GM10847 (cell line): ENCODE measurements around the gene KCNIP4.

Experiments
- POLR2A ChIP-seq: IDR thresholded peaks from 2 replicates; pipeline ENCODE4 v1.6.1; 2011; ENCODE audit not compliant: insufficient read length; ENCODE audit errors: extremely low read depth

The KCNIP4 gene

DNA sequence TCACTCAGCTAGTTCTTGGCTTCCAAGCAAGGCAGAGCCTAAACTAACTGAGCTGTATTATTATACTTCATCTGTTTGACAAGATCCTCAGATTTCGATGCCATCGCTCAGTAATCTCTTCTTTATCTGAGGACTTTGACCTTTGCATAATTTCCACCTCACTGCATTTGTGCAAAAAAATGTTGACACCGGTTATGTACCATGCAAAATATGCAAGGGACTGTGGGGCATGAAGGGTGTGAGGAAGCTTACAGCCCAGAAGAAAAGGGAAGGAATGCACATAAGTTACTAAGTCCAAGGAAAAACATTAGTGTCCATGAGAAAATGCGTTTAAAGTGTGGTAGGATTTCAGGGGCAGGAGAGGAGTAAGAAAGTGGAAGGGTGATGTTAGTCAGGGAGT is 953.0 kb downstream of the KCNIP4 start:
- TF ChIP-seq POLR2A = no peak

GRCh38 chr4:20995015-20995414 is 953.6 kb downstream of the KCNIP4 start:
- no peak for TF ChIP-seq POLR2A

- TF ChIP-seq POLR2A = no peak
Measured at GRCh38 chr4:20992002-20992401, 956.6 kb downstream of the KCNIP4 start.

- no peak for TF ChIP-seq POLR2A
Measured at GRCh38 chr4:20987191-20987590, 961.4 kb downstream of the KCNIP4 start.

- no peak for TF ChIP-seq POLR2A
Measured at GRCh38 chr4:20984576-20984836, 964.1 kb downstream of the KCNIP4 start.

- no peak for TF ChIP-seq POLR2A
Measured at GRCh38 chr4:20983763-20984575, 964.6 kb downstream of the KCNIP4 start.

- TF ChIP-seq POLR2A = no peak
Measured at GRCh38 chr4:20982544-20982943, 966.0 kb downstream of the KCNIP4 start.

DNA sequence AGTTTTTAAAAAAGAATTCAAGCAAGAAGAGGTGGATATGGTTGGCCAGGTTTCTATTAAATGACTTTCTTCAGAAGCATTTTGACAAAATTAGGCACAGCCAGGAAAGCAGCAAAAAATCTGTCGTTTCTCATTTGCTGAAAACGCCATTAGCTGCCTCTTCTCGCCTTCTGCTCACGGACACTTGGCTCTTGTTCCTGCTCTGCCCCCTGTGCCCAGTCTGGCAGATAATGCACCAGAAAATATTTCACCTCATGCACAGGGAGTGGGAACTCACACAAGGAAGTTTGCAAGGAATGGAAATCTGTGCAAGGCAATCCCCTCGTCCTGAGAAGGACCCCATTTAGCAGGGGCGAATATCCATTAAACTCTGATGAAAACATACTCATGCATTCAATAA is 988.3 kb downstream of the KCNIP4 start:
- no peak for TF ChIP-seq POLR2A

GRCh38 chr4:20954541-20954940 is 994.0 kb downstream of the KCNIP4 start:
- no peak for TF ChIP-seq POLR2A

DNA sequence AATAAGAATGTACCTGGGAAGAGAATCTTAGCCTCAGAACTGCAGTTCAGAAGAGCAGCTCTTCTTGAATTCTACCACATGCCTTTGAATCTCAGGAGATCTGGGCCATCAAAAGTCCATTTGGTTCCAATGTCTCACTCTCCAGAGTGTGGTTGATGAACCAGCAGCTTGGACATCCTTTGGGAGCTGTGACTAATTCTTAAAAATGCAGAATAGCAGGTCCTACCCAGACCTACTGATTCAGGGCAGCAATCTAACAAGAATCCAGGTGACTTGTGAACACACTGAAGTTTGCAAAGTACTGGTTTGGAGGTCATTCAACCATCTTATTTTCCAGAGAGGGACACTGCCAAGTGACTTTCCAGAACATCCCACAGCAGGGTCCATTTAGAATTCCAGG is 1003.6 kb downstream of the KCNIP4 start:
- no peak for TF ChIP-seq POLR2A

GRCh38 chr4:20944451-20944850 is 1004.1 kb downstream of the KCNIP4 start:
- TF ChIP-seq POLR2A = no peak

- TF ChIP-seq POLR2A = no peak
Measured at GRCh38 chr4:20938204-20938603, 1010.4 kb downstream of the KCNIP4 start.

GRCh38 chr4:20926529-20926928 is 1022.0 kb downstream of the KCNIP4 start:
- TF ChIP-seq POLR2A = no peak

- TF ChIP-seq POLR2A = no peak
Measured at GRCh38 chr4:20925176-20925575, 1023.4 kb downstream of the KCNIP4 start.

DNA sequence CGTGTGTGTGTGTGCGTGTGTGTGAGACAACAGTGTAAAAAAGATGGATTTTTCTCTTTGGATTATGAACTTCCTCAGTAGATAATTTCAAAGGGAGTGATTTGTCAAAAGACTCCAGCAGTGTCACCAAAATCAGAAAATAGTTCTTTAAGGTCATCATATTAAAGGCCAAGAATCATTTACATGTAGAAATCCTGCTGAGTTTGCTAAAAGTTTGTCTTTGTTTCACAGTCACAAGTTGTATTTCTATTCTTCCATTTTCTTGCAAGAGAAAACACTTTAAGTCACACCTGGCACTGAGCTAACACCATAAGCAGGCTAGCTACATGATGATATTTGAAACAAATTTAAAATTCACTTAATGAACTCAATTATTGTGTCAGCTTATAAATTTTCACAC is 1025.6 kb downstream of the KCNIP4 start:
- no peak for TF ChIP-seq POLR2A

DNA sequence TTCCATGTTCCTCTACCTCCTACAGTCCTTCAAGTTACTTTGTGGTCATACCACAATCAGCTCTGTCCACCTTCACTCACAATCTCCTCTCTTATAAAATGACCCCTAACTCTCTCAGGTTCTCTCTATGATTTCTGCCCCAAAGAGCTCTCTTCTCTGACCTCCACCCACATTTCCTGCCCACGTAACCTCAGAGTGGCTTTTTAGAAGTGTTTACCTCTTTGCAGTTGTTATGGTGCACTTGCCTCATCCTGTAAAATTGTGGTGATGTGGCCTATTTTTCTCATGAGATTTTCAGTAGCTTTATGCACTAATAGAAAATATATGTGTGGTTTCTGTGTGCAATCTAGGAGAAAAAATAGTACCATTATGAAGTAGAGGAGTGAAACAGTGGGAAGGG is 1032.5 kb downstream of the KCNIP4 start:
- no peak for TF ChIP-seq POLR2A

DNA sequence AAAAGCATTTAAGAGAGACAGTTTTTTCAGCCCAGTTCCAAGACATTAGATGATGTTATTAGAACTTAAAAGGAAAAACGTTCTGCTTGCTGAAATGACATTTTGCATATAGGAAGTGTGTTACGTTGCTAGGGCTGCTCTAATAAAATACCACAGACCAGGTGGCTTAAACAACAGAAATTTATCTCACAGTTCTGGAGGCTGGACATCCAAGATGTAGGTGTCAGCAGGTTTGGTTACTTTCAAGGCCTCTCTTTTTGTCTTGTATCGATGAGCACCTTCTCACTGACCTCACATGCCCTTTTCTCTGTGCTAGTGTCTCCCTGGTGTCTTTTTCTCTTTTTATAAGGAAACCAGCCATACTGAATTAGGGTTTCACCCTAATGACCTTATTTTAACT is 1043.6 kb downstream of the KCNIP4 start:
- no peak for TF ChIP-seq POLR2A
